Caki2 (cell line): ENCODE measurements around the gene CDK13. TPM values are rescaled to one million over a fixed set of nuclear protein-coding genes. Genes with fewer than 3 reads are reported as not detected.
"Not testable (repeated sequence)": the region's sequence is repeated elsewhere in the genome, so short reads cannot be mapped to it uniquely, and the experiment has no call there.

Source experiments
- DNase-seq: peaks from one replicate; pipeline ENCODE4 v3.0.0-alpha.2; 2015; ENCODE audit warnings: low read depth
- in situ Hi-C: cut with HindIII; loops from 2 replicates; pipeline ENCODE4 v1.10.0; 2016; ENCODE audit warnings: low sequenced_read_pairs, low pct_unique_long_range_greater_than_20kb, mixed read lengths
- total RNA-seq: library from RNA; depleted of rRNA; stranded (reverse); fragments of >200 nt; shearing (Covaris generic); gene quantifications from 2 replicates; pipeline ENCODE4 v1.2.3, GENCODE V29; 2014; ENCODE audit warnings: low replicate concordance; rRNA removed

The CDK13 gene
- 32.1 and 38.8 TPM in 2 replicates for total RNA-seq

DNA sequence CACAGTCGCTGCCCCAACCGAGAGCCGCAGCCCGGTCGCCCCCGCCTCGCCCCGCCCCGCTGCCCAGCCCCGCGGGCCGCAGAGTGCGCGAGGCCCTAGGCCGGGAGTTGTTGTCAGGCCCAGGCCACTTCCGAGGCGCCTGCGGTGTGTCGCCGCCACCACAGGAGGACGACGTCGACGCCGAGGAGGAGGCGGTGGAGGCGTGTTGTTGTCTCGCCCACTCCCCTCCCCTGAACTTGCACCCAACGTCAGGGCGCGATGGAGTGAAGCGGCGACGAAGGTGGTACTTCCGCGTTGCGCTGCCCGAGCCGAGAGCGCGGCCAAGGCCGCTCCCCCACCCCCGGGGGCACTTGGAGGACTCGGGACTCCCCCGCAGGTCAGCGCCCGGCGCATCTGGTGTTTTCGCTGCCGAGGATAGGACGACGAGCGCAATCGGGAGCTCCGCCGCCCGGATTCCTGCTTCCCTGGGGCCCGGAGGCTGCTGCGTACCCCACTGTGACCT is at the start of gene CDK13:
Gene CDK13 (plus strand): TSS at position 286 of the 502 bp plus-strand sequence. CDS start 386 bp downstream, outside the sequence.
- in situ Hi-C loops, result no loop called here

DNA sequence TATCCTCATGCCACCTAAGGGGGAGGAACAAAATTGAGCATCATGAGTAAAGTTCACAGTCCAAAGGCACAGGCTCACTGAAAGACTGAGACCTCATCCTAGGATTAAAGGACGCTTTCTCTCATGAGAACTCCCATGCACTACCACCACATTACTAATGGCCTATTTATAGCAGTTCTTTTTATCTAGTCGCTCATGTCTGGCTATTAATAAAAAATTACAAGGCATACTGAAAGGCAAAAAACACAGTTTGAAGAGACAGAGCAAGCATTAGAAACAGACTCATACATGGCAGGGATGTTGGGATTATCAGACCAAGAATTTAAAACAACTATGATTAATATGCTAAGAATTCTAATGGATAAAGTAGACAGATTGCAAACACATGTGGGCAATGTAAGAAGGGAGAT is 46.0 kb upstream of the CDK13 start:
- DNase-seq, result no peak
- in situ Hi-C loops, result no loop called here

More for the DNA sequence above, at the start of gene CDK13:
- peak; percentile 92 for DNase-seq

DNA sequence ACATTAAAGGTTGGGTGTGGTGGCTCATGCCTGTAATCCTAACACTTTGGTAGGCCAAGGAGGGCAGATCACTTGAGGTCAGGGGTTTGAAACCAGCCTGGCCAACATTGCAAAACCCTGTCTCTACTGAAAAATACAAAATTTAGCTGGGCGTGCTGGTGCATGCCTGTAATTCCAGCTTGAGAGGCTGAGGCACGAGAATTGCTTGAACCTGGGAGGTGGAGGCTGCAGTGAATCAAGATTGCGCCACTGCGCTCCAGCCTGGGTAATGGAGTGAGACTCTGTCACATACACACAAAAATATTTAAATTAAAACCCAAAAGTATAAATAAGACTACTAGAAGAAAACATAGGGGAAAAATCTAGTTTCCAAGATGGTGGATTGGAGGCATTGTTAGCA is 41.9 kb upstream of the CDK13 start:
- in situ Hi-C loops, result no loop called here
- no peak for DNase-seq

DNA sequence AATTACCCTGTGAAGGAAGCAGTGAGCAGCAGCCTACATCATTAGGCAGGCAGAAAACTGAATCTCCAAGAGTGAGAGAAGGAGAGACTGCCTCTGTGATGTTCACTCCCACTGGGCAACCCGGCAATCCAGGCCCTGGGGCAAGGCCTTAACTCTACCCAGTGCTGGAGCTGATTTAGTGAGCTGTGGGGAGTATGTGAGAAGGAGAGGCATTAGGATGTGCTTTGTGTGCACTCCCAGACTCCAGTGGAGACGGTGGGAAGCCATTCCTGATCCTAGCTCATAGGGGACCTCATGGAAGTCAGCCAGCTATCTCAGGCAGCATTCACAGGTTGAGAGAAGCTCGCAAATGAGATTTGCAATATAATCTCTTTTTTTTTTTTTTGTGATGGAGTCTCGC is 41.1 kb upstream of the CDK13 start:
- no peak for DNase-seq
- in situ Hi-C loops, result no loop called here

DNA sequence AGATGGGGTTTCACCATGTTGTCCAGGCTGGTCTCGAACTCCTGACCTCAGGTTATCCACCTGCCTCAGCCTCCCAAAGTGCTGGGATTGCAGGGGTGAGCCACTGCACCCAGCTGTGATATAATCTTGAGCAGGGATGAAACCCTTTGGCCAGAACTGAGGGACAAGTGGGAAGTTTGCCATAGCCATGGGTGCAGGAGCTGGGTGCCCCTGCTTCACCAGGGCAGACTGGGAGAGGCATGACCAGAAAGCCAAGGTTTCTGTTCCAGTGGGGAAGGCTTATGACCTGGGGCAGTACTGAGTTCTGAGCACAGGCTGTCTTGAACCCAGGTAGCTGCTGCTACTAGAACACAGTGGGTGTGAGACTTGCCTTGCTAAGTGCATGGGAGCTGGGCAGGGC is 40.5 kb upstream of the CDK13 start:
- in situ Hi-C loops, result no loop called here
- DNase-seq, result no peak

DNA sequence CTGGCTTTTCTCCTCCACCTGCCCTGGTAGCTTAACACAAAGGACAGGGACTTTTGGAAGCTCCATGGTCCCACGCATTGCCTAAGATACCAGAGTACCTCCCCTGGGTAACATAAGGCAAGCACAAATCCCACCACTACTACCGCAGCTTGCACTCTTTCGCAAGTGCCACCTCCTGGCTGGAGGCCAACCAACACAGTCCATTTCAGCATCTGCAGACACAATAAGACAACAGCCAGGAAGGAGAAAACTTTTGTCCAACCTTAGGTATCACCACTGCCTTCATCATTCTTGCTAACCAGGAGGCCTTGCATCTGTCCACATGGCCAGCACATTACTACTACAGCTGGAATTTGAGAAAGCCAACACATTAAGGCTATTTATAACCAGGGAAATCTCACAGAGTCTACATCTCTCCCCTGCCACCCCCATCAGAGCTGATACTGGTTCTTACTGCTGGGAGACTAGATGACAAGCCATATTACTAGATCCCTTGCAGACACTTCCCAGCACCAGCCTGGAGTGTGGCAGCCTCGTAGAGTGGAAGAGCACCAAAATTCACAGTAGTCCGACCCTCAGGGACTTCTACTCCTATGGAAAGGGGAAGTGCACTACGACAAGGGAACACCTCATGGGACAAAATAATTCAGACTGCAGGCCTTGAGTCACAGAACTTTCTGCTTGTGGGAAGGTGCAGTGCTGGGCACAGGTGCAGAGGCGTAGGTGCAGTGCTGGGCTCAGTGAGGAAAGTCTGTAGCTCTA is 39.8 kb upstream of the CDK13 start:
- in situ Hi-C loops, result no loop called here
- no peak for DNase-seq

DNA sequence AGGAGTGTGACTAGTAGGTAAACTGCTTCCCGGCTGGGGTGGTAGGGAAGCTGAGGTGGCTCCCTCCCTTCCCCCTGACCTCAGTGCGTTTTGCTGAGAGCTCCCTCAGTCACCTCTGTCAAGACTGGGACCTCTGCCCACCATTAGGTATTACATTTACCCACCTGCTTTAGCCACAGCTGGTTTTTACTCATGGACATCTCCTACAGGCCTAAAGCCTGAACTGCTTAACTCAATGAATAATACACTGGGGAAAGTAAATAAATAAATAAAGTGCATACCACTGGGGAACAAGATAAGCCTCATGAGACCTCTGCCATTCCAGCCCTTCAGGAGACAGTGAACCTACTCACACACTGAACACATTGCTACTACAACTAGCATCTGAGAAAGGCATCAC is 38.9 kb upstream of the CDK13 start:
- DNase-seq, result no peak
- in situ Hi-C loops, result no loop called here

DNA sequence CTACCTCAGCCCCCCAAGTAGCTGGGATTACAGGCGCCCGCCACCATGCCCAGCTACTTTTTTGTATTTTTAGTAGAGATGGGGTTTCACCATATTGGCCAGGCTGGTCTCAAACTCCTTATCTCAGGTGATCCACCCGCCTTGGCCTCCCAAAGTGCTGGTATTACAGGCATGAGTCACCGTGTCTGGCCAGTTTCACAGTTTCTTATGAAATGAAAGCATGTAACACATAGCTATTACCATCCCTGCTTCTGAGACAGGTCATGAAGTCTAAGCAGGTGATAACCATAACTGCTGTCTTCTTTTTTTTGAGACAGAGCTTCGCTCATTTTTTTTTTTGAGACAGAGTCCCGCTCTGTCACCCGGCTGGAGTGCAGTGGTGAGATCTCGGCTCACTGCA is 34.2 kb upstream of the CDK13 start:
- DNase-seq, in situ Hi-C loops: not testable (repeated sequence)

DNA sequence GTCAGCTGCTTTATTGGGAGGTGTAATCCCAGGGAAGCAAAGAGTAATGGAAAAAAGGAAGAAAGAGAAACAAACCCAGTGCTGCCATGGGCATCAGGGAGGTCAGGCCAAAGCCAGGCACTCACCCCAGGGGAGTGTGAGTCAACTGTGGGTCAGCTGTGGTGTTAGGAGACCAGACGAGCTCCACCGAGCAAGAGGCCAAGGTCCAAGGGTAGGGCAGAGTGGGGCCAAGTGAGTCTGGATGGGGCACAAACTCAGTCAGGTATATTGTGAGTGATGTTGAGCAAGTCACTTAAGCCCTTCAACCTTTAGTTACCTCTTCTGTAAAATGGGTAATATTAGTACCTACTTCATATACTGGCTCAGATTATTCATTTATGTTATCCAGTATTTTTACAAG is 30.4 kb upstream of the CDK13 start:
- in situ Hi-C loops, result no loop called here
- DNase-seq, result peak; percentile 12

DNA sequence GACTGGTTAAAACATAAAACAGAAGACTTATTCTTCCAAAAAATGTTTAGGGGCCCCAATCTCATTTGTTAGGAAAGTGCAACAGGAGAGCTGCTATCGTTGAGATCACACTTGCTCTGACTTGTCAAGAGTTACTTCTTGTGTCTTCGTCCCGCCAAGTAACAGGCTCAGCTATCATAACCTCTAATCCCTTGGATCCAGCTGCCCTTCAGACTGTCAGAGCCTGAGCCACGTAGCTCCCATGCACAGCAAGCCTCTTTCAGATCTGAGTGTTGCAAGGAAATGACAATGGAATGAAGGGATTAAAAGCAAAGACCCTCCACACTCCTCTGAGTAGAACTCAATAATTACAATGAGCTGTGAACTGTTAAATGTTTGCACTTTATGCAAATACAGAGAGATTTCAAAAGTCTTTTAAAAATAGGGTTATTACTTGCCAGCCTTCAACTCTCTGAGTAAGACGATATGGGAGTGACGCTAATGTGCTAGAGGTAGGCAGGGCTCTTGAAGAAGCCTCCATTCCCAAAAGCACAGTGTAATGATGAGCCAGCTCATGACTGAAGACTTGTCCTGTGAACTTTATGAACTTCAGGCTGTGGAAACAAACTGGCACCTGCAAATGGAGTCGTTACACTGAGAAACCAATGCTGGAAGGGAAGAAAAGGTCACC is 28.4 kb upstream of the CDK13 start:
- DNase-seq, result no peak
- in situ Hi-C loops, result no loop called here

DNA sequence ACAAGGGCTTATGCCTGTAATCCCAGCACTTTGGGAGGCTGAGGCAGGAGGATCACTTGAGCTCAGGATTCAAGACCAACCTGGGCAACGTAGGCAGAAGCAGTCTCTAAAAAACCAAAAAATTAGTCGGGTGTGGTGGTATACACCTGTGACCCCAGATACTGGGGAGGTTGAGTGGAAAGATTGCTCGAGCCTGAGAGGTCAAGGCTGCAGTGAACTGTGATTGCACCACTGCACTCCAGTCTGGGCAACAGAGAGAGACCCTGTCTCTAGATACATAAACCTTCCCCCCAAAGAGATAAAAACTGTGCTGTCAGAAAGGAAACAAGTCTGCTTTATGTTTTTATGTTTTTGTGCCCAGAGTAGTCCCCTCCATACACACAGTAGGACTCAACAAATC is 27.5 kb upstream of the CDK13 start:
- no peak for DNase-seq
- in situ Hi-C loops, result no loop called here

DNA sequence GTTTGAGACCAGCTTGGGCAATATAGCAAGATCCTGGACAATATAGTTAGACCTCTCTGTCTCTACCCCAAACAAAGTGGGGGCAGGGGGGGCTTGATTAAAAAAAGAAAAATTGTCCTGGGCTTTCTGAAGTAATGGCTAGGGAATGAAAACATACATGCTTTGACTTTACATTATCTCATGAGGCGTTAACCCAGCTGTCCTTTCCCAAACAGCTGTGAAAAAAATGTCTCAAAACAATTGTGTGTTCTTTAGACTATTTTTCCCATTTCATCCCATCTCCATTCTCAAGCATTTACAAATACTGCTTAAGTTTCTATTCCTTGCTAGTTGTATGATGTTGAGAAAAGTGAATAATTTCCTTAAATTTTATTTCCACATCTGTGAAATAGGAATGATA is 27.0 kb upstream of the CDK13 start:
- in situ Hi-C loops, result no loop called here
- DNase-seq, result no peak

DNA sequence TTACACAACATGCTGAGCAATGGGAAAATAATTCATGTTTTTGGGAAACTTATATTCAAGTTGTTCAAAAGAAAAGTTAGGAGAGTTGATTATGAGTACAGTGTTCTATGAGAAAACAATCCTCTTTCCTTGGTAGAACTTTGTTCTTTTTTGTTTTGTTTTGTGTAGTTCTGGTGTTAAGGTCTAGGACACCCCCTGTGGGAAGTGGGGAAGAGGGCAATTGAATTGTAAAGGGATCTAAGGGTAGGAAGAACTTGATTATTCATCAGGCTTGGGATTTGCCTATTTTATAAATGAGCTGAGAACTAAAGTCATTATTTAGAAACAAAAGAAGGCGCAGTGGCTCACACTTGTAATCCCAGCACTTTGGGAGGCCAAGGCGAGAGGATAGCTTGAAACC is 25.9 kb upstream of the CDK13 start:
- no peak for DNase-seq
- in situ Hi-C loops, result no loop called here

DNA sequence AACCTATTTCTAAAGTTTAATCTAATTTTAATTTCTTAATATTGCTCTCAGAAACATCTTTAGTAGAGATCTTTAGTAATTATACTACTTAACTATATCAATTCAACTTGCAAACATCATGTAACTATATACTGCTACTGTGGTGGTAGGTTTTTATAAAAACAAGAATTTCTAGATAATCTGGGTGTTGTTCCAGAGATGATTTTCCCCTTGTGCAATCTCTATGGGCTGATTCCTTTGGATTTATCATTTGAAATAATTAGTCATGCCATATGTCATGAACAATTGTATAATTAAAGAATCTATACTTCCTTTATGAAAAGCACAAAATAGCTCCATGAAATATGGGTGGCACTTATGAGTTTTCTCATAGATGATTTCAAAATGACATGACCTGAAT is 23.9 kb upstream of the CDK13 start:
- in situ Hi-C loops, result no loop called here
- DNase-seq, result no peak

DNA sequence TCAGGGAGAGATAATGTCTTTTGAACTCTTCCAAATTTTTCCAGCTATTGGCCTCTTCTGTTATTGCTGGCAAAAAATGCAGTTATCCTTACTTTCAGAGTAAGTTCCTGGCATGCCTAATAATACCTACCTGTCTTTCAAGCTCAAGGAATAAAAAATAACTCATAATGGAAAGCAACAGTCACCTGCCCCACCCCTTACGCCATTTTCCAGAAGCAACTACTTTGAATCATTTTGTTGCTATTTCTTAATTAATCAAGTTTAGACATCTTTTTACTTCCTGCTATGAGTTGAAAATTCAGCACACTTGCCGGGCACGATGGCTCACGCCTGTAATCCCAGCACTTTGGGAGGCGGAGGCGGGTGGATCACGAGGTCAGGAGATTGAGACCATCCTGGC is 23.0 kb upstream of the CDK13 start:
- in situ Hi-C loops, result no loop called here

DNA sequence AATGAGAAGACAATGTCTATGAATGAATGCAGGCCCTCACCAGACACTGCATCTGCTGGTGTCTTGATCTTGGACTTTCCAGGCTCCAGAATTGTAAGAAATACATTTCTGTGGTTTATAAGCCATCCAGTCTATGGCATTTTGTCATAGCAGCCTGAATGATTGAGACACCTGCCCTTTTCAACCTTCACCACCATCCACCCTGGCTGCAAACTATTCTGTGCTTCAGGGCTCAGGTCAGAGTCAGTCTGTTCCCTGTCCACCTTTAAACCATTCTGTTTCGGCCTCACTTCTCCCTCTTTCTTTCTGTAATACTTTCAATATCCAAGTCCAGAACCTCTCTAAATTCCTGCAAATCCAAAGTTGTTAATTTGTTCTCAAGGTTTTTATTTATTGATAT is 15.9 kb upstream of the CDK13 start:
- in situ Hi-C loops, result no loop called here
- DNase-seq, result no peak

More for the DNA sequence above, 23.0 kb upstream of the CDK13 start:
- DNase-seq, result no peak

DNA sequence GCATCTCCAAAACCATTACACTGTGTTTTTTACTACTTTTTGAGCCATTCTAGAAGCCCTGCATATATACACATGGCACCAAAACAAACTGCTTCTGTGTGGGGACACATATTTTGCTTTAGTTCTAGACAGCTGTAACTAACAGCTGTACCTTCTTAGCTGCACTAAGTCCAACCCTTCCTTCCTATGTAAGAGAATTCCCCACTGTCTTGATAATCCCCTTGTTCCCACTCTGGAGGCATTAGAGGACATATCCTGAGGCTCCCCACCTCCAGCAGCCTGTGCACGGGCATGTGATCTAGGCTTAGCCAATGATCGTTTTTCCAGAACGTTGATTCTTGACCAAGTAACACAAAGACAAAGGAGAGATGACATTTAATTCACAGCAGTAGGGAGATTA is 13.3 kb upstream of the CDK13 start:
- DNase-seq, result no peak

DNA sequence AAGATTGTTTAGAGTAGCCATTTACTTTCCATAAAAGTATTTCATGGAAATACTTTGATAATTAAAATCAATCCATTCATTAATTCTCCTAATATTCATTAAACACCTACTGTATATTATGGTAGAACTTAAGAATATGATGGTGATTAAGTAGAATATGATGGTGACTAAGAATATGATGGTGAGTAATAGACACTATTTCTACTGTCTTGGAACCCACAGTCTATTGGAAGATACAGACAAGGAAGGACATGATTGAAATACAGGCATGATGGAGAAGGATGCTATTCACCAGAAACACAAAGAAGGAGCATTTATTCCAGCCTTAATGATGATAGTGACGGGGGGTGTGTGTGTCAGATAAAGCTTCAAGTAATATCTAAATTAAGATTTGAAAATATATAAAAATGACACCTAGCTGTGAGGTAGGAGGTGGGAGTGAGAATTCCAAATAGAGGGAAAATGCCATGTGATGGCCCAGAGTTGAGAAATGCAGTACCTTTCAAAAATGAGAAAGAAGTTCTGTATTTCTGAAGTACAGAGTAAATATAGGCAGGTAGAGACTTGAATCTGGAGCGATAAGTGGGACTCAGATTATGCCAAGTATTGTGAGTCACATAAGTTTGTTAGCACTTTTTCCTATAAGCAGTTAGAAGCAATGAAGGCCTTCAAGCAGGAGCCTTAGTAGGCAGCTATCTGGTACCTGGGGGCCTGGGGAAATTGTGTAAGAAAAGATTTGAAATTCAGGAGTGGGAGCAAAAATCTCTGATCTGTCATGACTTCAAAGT is 12.5 kb upstream of the CDK13 start:
- in situ Hi-C loops, result no loop called here
- no peak for DNase-seq

More for the DNA sequence above, 13.3 kb upstream of the CDK13 start:
- in situ Hi-C loops, result no loop called here

DNA sequence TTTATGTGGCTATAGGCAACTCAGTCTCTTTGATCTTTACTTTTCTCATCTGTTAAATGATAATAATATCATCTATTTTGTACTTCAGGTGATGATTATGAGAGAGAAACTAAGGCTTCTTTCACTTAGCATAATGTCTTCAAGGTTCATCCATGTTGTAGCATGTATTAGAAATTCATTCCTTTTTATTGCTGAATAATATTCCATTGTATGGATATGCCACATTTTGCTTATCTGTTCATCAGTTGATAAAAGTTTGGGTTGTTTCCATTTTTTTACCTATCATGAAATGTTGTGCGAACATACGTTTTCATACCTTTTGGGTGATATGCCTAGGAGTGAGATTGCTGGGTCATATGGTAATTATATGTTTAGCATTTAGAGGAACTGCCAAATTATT is 7.2 kb upstream of the CDK13 start:
- in situ Hi-C loops, result no loop called here
- no peak for DNase-seq
